DND-41 (cell line): ENCODE results near the gene VWC2L.
A peak's percentile ranks its signal among the peaks of the same experiment; 100 is the strongest.

Experiments used
- ATAC-seq: fragments of 200-7000 bp; cut with Tn5 transposase; 3 replicates; pipeline ENCODE4 v1.9.1; 2021; ENCODE audit warnings: low read depth; ENCODE audit not compliant: insufficient read depth
- DNase-seq: peaks from one replicate; pipeline ENCODE4 v3.0.0-alpha.2; 2020
- H2AFZ ChIP-seq: 2 replicates; pipeline ENCODE4 v1.6.0; 2012; ENCODE audit warnings: low read depth, low read length
- H3K27ac ChIP-seq: 2 replicates; pipeline ENCODE4 v1.5.1; 2012; ENCODE audit warnings: low read length, inconsistent platforms
- H3K27me3 ChIP-seq: fragments of 200-600 bp; sonication (generic); 2 replicates; pipeline ENCODE4 v1.6.0; 2012; ENCODE audit warnings: low read length, mild to moderate bottlenecking, inconsistent platforms; ENCODE audit not compliant: insufficient read depth, poor library complexity
- H3K36me3 ChIP-seq: 2 replicates; pipeline ENCODE4 v1.5.1; 2012; ENCODE audit warnings: low read length, inconsistent platforms; ENCODE audit not compliant: insufficient read depth
- H3K4me1 ChIP-seq: 2 replicates; pipeline ENCODE4 v1.5.1; 2012; ENCODE audit warnings: mild to moderate bottlenecking, low read length; ENCODE audit not compliant: insufficient read depth
- H3K4me2 ChIP-seq: 2 replicates; pipeline ENCODE4 v1.6.0; 2012; ENCODE audit warnings: mild to moderate bottlenecking, moderate library complexity, low read length, inconsistent platforms; ENCODE audit not compliant: insufficient read depth
- H3K4me3 ChIP-seq, 2 experiments: fragments of 200-600 bp in 1 of 2; shearing (Covaris generic) in 1 of 2; 2 replicates each; pipeline ENCODE4 v1.5.1; 2012 to 2016; ENCODE audit warnings: inconsistent platforms in 2 of 2, low read length in 2 of 2, mild to moderate bottlenecking in 2 of 2, low read depth in 1 of 2, moderate library complexity in 1 of 2
- H3K79me2 ChIP-seq: 2 replicates; pipeline ENCODE4 v1.6.0; 2012; ENCODE audit warnings: low read length, inconsistent platforms; ENCODE audit not compliant: insufficient read depth
- H3K9ac ChIP-seq: 2 replicates; pipeline ENCODE4 v1.6.0; 2012; ENCODE audit warnings: low read depth, mild to moderate bottlenecking, inconsistent platforms, low read length, moderate library complexity
- H3K9me3 ChIP-seq: 2 replicates; pipeline ENCODE4 v1.5.1; 2012; ENCODE audit warnings: low read length, moderate library complexity, mild to moderate bottlenecking, inconsistent platforms; ENCODE audit not compliant: insufficient read depth, severe bottlenecking
- H4K20me1 ChIP-seq: 2 replicates; pipeline ENCODE4 v1.6.0; 2012; ENCODE audit warnings: low read length; ENCODE audit not compliant: insufficient read depth
- CTCF ChIP-seq: IDR thresholded peaks from 2 replicates; pipeline ENCODE4 v1.5.1; 2012; ENCODE audit warnings: borderline replicate concordance, low read length, moderate library complexity, mild to moderate bottlenecking; ENCODE audit not compliant: poor library complexity, severe bottlenecking; ENCODE audit errors: extremely low read depth
- EZH2 ChIP-seq: IDR thresholded peaks from 3 replicates; pipeline ENCODE4 v1.6.1; 2012; ENCODE audit warnings: borderline replicate concordance, low read depth, mild to moderate bottlenecking, moderate library complexity, low read length, inconsistent platforms; ENCODE audit not compliant: severe bottlenecking

The VWC2L gene

GRCh38 chr2:214578442-214578841 is 167.6 kb downstream of the VWC2L start:
- Histone ChIP-seq H3K4me1 (no peaks in the 10 kb centered on the region), H3K79me2 (no peaks in the 10 kb centered on the region), H3K4me2 (no peak overlapping the region), H3K4me3 (no peak overlapping the region), H3K9me3 (no peaks in the 10 kb centered on the region), H3K9ac (no peak overlapping the region), H3K27me3 (no peaks in the 10 kb centered on the region), H3K27ac (no peak overlapping the region), H3K36me3 (no peaks in the 10 kb centered on the region), H2AFZ (no peak overlapping the region), H4K20me1 (no peaks in the 10 kb centered on the region)
- DNase-seq, result no peak
- ATAC-seq, result no peak
- TF ChIP-seq CTCF (no peak), EZH2 (no peak)

GRCh38 chr2:214579035-214579434 is 168.2 kb downstream of the VWC2L start:
- Histone ChIP-seq H3K27me3 (no peaks in the 10 kb centered on the region), H4K20me1 (no peaks in the 10 kb centered on the region), H3K4me2 (no peak overlapping the region), H2AFZ (no peak overlapping the region), H3K9me3 (no peaks in the 10 kb centered on the region), H3K36me3 (no peaks in the 10 kb centered on the region), H3K9ac (no peak overlapping the region), H3K79me2 (no peaks in the 10 kb centered on the region), H3K4me3 (no peak overlapping the region), H3K4me1 (no peaks in the 10 kb centered on the region), H3K27ac (no peak overlapping the region)
- TF ChIP-seq CTCF (no peak), EZH2 (no peak)
- DNase-seq, result no peak
- no peak for ATAC-seq

GRCh38 chr2:214587442-214587841 is 176.6 kb downstream of the VWC2L start:
- DNase-seq (no peak), ATAC-seq (no peak)
- H3K4me2 ChIP-seq, result no peak overlapping the region
- no peaks in the 10 kb centered on the region for H3K4me1 ChIP-seq
- no peak overlapping the region for H3K4me3 ChIP-seq
- H3K79me2 ChIP-seq, result no peaks in the 10 kb centered on the region
- H2AFZ ChIP-seq, result no peak overlapping the region
- no peak overlapping the region for H3K27ac ChIP-seq
- TF ChIP-seq CTCF (no peak), EZH2 (no peak)
- no peaks in the 10 kb centered on the region for H3K27me3 ChIP-seq
- H3K9me3 ChIP-seq, result no peaks in the 10 kb centered on the region
- no peak overlapping the region for H3K9ac ChIP-seq
- H4K20me1 ChIP-seq, result no peaks in the 10 kb centered on the region
- no peaks in the 10 kb centered on the region for H3K36me3 ChIP-seq

DNA sequence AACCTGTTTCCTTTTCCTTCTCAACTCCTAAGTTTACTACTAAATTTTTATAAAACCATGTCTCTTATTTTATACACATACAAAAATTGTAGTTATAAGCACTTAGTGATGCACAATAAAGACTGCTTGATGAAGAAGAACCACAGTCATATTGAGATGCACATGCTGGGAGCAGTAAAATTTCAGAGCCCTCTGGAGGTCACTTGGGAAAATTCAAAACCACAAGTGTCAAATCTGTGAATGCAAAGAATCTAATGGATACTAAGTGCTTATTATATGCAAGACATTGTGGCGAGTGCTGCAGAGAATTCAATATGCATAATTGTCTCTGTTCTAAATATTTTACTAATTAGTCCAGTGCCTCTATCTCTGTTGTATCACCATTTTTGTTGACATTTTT is 180.5 kb downstream of the VWC2L start:
- DNase-seq, result no peak
- ATAC-seq, result 0 out of 3 replicates have a peak, but pooled peaks have one; percentile 40
- Histone ChIP-seq H3K27ac (no peak overlapping the region), H3K4me2 (no peak overlapping the region), H3K9me3 (no peaks in the 10 kb centered on the region), H4K20me1 (no peaks in the 10 kb centered on the region), H3K27me3 (no peaks in the 10 kb centered on the region), H3K79me2 (no peaks in the 10 kb centered on the region), H3K4me3 (no peak overlapping the region), H3K9ac (no peak overlapping the region), H3K4me1 (no peaks in the 10 kb centered on the region), H3K36me3 (no peaks in the 10 kb centered on the region), H2AFZ (no peak overlapping the region)
- no peak for TF ChIP-seq EZH2
- peak; percentile 13 for TF ChIP-seq CTCF
